H1 (cell line): ENCODE measurements around the gene PSME3. TPM values are rescaled to one million over a fixed set of nuclear protein-coding genes. Genes with fewer than 3 reads are reported as not detected.

Experiments
- CTCF ChIA-PET: fragments of 300-600 bp; sonication (Branson Sonifier 250); formaldehyde crosslinking; loops from one replicate; lab custom pipeline; 2021; ENCODE audit not compliant: partially characterized antibody; lab: Charles Lee
- POLR2A ChIA-PET: fragments of 300-600 bp; sonication (Branson Sonifier 250); formaldehyde crosslinking; loops from one replicate; lab custom pipeline; 2021; ENCODE audit warnings: inconsistent platforms; ENCODE audit not compliant: partially characterized antibody; lab: Charles Lee
- DNase-seq, 2 experiments: peaks; one replicate each; pipeline versions ENCODE4 v3.0.0 to v3.0.0-alpha.2; 2010 to 2022; ENCODE audit warnings: low spot score in 2 of 2, low read depth in 1 of 2, mixed read lengths in 1 of 2
- FAIRE-seq: peaks from 2 replicates; lab custom pipeline; 2011; peaks lifted over from hg19 to GRCh38; lab: Jason Lieb, UNC
- H2AFZ ChIP-seq: 2 replicates; pipeline ENCODE4 v1.8.1; 2012; ENCODE audit warnings: low read length, inconsistent platforms
- H2AK5ac ChIP-seq: 2 replicates; pipeline ENCODE4 v1.6.1; 2013; ENCODE audit warnings: low read depth, low read length
- H2BK120ac ChIP-seq: replicated peaks from 2 replicates; pipeline ENCODE3; 2013; ENCODE audit warnings: low read depth, low read length, inconsistent platforms
- H2BK12ac ChIP-seq: 2 replicates; pipeline ENCODE4 v1.6.1; 2013; ENCODE audit warnings: low read depth, low read length
- H2BK15ac ChIP-seq: 2 replicates; pipeline ENCODE4 v1.6.1; 2013; ENCODE audit warnings: low read length
- H2BK20ac ChIP-seq: 2 replicates; pipeline ENCODE4 v1.6.1; 2013; ENCODE audit warnings: low read length
- H2BK5ac ChIP-seq: 2 replicates; pipeline ENCODE4 v1.6.1; 2013; ENCODE audit warnings: low read depth, low read length
- H3K14ac ChIP-seq: 2 replicates; pipeline ENCODE4 v1.6.1; 2013; ENCODE audit warnings: inconsistent platforms; ENCODE audit not compliant: insufficient read length
- H3K18ac ChIP-seq: 2 replicates; pipeline ENCODE4 v1.6.1; 2013; ENCODE audit warnings: low read length; ENCODE audit errors: extremely low read depth
- H3K23ac ChIP-seq: 2 replicates; pipeline ENCODE4 v1.6.1; 2013; ENCODE audit warnings: inconsistent platforms; ENCODE audit not compliant: insufficient read length
- H3K23me2 ChIP-seq: 2 replicates; pipeline ENCODE4 v1.6.1; 2013; ENCODE audit warnings: low read depth, low read length
- H3K27ac ChIP-seq: 2 replicates; pipeline ENCODE4 v1.6.1; 2011; ENCODE audit warnings: low read depth, low read length, inconsistent platforms
- H3K27me3 ChIP-seq, 4 experiments: replicated peaks in 1 of 4; 1 replicate in 1 of 4; 2 replicates in 3 of 4; pipeline versions ENCODE4 v1.6.1 to v1.8.1; 2011 to 2013; ENCODE audit warnings: low read length in 3 of 4, mild to moderate bottlenecking in 3 of 4, inconsistent platforms in 2 of 4, mixed read lengths in 2 of 4, moderate library complexity in 1 of 4; ENCODE audit not compliant: control insufficient read depth in 3 of 4, insufficient read depth in 3 of 4; ENCODE audit errors: extremely low read depth in 1 of 4
- H3K36me3 ChIP-seq, 4 experiments: 2 replicates each; pipeline versions ENCODE4 v1.6.1 to v1.8.1; 2011 to 2013; ENCODE audit warnings: mild to moderate bottlenecking in 4 of 4, low read length in 3 of 4, moderate library complexity in 2 of 4, control low read depth in 1 of 4, inconsistent platforms in 1 of 4; ENCODE audit not compliant: insufficient read depth in 4 of 4, control insufficient read depth in 2 of 4
- H3K4ac ChIP-seq: replicated peaks from 2 replicates; pipeline ENCODE3; 2013; ENCODE audit warnings: low read length, low read depth, mixed read lengths, inconsistent platforms; ENCODE audit not compliant: insufficient read length
- H3K4me1 ChIP-seq, 4 experiments: replicated peaks in 1 of 4; 1 replicate in 1 of 4; 2 replicates in 3 of 4; pipeline versions ENCODE4 v1.6.1 to v1.8.1; 2011 to 2013; ENCODE audit warnings: low read length in 3 of 4, inconsistent platforms in 2 of 4, mixed read lengths in 1 of 4; ENCODE audit not compliant: insufficient read depth in 4 of 4, control insufficient read depth in 3 of 4
- H3K4me2 ChIP-seq, 2 experiments: 2 replicates each; pipeline versions ENCODE4 v1.6.1 to v1.8.1; 2011 to 2013; ENCODE audit warnings: low read depth in 2 of 2, low read length in 2 of 2, control low read depth in 1 of 2, inconsistent platforms in 1 of 2, mild to moderate bottlenecking in 1 of 2; ENCODE audit not compliant: insufficient read depth in 1 of 2
- H3K4me3 ChIP-seq, 4 experiments: fragments of 200-600, 300-600 bp in 1 of 4; sonication (generic), shearing (Covaris generic), sonication (Bioruptor Twin) in 1 of 4; 2 replicates each; pipeline versions ENCODE4 v1.5.1 to v1.8.1; 2011 to 2016; ENCODE audit warnings: low read length in 4 of 4, low read depth in 3 of 4, control low read depth in 2 of 4, inconsistent platforms in 2 of 4, mild to moderate bottlenecking in 2 of 4, mixed read lengths in 1 of 4, moderate library complexity in 1 of 4; ENCODE audit not compliant: insufficient read depth in 2 of 4; ENCODE audit errors: extremely low read depth in 1 of 4
- H3K56ac ChIP-seq: replicated peaks from 2 replicates; pipeline ENCODE3; 2013; ENCODE audit warnings: low read depth, mild to moderate bottlenecking, mixed read lengths, low read length, inconsistent platforms; ENCODE audit not compliant: insufficient read length
- H3K79me1 ChIP-seq: 2 replicates; pipeline ENCODE4 v1.6.1; 2013; ENCODE audit warnings: low read depth, low read length, control low read depth
- H3K79me2 ChIP-seq, 2 experiments: 2 replicates each; pipeline versions ENCODE4 v1.6.1 to v1.8.1; 2012 to 2013; ENCODE audit warnings: low read length in 2 of 2, mild to moderate bottlenecking in 2 of 2, inconsistent platforms in 1 of 2; ENCODE audit not compliant: insufficient read depth in 2 of 2, control insufficient read depth in 1 of 2
- H3K9ac ChIP-seq, 4 experiments: replicated peaks in 1 of 4; 1 replicate in 1 of 4; 2 replicates in 3 of 4; pipeline versions ENCODE4 v1.6.1 to v1.8.1; 2011 to 2013; ENCODE audit warnings: low read depth in 3 of 4, low read length in 3 of 4, control low read depth in 2 of 4, mild to moderate bottlenecking in 2 of 4, moderate library complexity in 2 of 4, inconsistent platforms in 1 of 4; ENCODE audit errors: extremely low read depth in 1 of 4
- H3K9me3 ChIP-seq, 2 experiments: 2 replicates each; pipeline versions ENCODE4 v1.6.1 to v1.8.1; 2012 to 2013; ENCODE audit warnings: mild to moderate bottlenecking in 2 of 2, moderate library complexity in 2 of 2, control low read depth in 1 of 2, inconsistent platforms in 1 of 2, low read depth in 1 of 2, low read length in 1 of 2, mixed read lengths in 1 of 2; ENCODE audit not compliant: insufficient read depth in 2 of 2
- H4K20me1 ChIP-seq, 2 experiments: replicated peaks in 1 of 2; 2 replicates each; pipeline versions ENCODE3 to v1.8.1; 2011 to 2013; ENCODE audit warnings: inconsistent platforms in 2 of 2, low read length in 2 of 2, mild to moderate bottlenecking in 1 of 2; ENCODE audit not compliant: insufficient read depth in 2 of 2, control insufficient read depth in 1 of 2
- H4K5ac ChIP-seq: 2 replicates; pipeline ENCODE4 v1.6.1; 2013; ENCODE audit warnings: low read length, low read depth, mixed read lengths, inconsistent platforms; ENCODE audit not compliant: insufficient read length
- H4K8ac ChIP-seq: 2 replicates; pipeline ENCODE4 v1.8.0; 2013; ENCODE audit warnings: mild to moderate bottlenecking, moderate library complexity, low read length, inconsistent platforms; ENCODE audit not compliant: insufficient read depth; ENCODE audit errors: extremely low read depth
- H4K91ac ChIP-seq: replicated peaks from 2 replicates; pipeline ENCODE3; 2013; ENCODE audit warnings: low read length, mixed read lengths, inconsistent platforms; ENCODE audit not compliant: insufficient read length
- CHD2 ChIP-seq: IDR thresholded peaks from 2 replicates; pipeline ENCODE4 v1.6.1; 2012; ENCODE audit warnings: low read length, improper control_type of control experiment
- EP300 ChIP-seq, 2 experiments: IDR thresholded peaks; 1 replicate in 1 of 2; 2 replicates in 1 of 2; pipeline ENCODE4 v1.6.1; 2011 to 2012; ENCODE audit warnings: low read depth in 2 of 2, low read length in 2 of 2, mild to moderate bottlenecking in 2 of 2, borderline replicate concordance in 1 of 2, inconsistent platforms in 1 of 2, moderate library complexity in 1 of 2
- HDAC6 ChIP-seq: IDR thresholded peaks from one replicate; pipeline ENCODE4 v1.7.1; 2012; ENCODE audit warnings: low read depth, mild to moderate bottlenecking, inconsistent platforms, low read length, moderate library complexity
- JUN ChIP-seq: IDR thresholded peaks from 2 replicates; pipeline ENCODE4 v1.6.1; 2011; ENCODE audit warnings: low read depth, mild to moderate bottlenecking, improper control_type of control experiment, low read length
- JUND ChIP-seq: IDR thresholded peaks from 2 replicates; pipeline ENCODE4 v1.6.1; 2011; ENCODE audit warnings: mild to moderate bottlenecking, improper control_type of control experiment, low read length
- NANOG ChIP-seq: IDR thresholded peaks from 2 replicates; pipeline ENCODE4 v1.6.1; 2011; ENCODE audit warnings: low read length, low read depth, mild to moderate bottlenecking, inconsistent platforms; ENCODE audit not compliant: insufficient read depth, poor library complexity, severe bottlenecking
- NRF1 ChIP-seq: IDR thresholded peaks from 2 replicates; pipeline ENCODE4 v1.6.1; 2011; ENCODE audit warnings: mild to moderate bottlenecking, low read depth, low read length, improper control_type of control experiment
- SAP30 ChIP-seq: fragments of 300-600 bp; sonication (generic); IDR thresholded peaks from 2 replicates; pipeline ENCODE4 v1.7.1; 2012; ENCODE audit warnings: low read length, moderate library complexity, mild to moderate bottlenecking, inconsistent platforms; ENCODE audit not compliant: insufficient read depth, insufficient replicate concordance
- SIN3A ChIP-seq, 2 experiments: IDR thresholded peaks in 1 of 2; conservative IDR thresholded peaks in 1 of 2; 2 replicates each; pipeline ENCODE4 v1.6.1; 2011 to 2012; ENCODE audit warnings: low read length in 2 of 2, improper control_type of control experiment in 1 of 2, low read depth in 1 of 2, mild to moderate bottlenecking in 1 of 2
- TBP ChIP-seq: IDR thresholded peaks from 2 replicates; pipeline ENCODE4 v1.6.1; 2011; ENCODE audit warnings: low read depth, low read length, improper control_type of control experiment
- WGBS, 2 experiments: shearing (Covaris generic) in 1 of 2; methylation state at CpG; one replicate each; pipeline versions ENCODE4 v1.1.6 to v1.1.7; 2013 to 2015; ENCODE audit warnings: low lambda C conversion rate in 2 of 2, mixed read lengths in 2 of 2, inconsistent platforms in 1 of 2, low coverage in 1 of 2, missing lambda C conversion rate in 1 of 2; ENCODE audit not compliant: insufficient replicate concordance in 2 of 2, insufficient coverage in 1 of 2, insufficient read length in 1 of 2; ENCODE audit errors: extremely low coverage in 1 of 2, missing lambda C conversion rate in 1 of 2; 5-methylcytosine and 5-hydroxymethylcytosine counted together
- polyA plus RNA-seq, 7 experiments: library from polyadenylated mRNA; depleted of rRNA in 3 of 7; stranded (reverse) in 5 of 7; unstranded in 2 of 7; fragments of >200 nt in 5 of 7; fragments of 200-250 nt in 2 of 7; gene quantifications; 1 replicate in 5 of 7; 2 replicates in 1 of 7; 4 replicates in 1 of 7; pipeline versions ENCODE4 v1.2.1 to v1.2.3, GENCODE V29; 2011 to 2013; ENCODE audit warnings: missing spikeins in 2 of 7, mixed read lengths in 2 of 7
- total RNA-seq: library from RNA; stranded (reverse); fragmentation: NEBNext Ultra II Directional; extraction: Animal tissue kit (Norgen Biotek cat#: 25700); gene quantifications from 2 replicates; pipeline ENCODE4 v1.2.1, GENCODE V29; 2021
- TF ChIP-seq, protein P1 (sequence below): IDR thresholded peaks from 2 replicates; pipeline ENCODE4 v1.6.1; 2011; ENCODE audit warnings: low read length, improper control_type of control experiment

Gene PSME3
- total and polyA plus RNA-seq, 2 of the 8 experiments (the other 6 are each of a cell fraction or from before 2014, with no cell fraction given) = 149 to 224 TPM

GRCh38 chr17:42841975-42842685, 8.9 kb downstream of the PSME3 start:
- no peak overlapping the region for H3K4ac ChIP-seq
- H3K14ac ChIP-seq = no peak overlapping the region
- ChIA-PET POLR2A (interaction anchor here (0.6 to 10.4 kb wide), 12 partner anchors 6 to 155 kb away, joined by 3 to 111 read pairs (median 4); partner anchors contain the start of genes AOC3, CNTD1, COA3 and PSME3), CTCF (interaction anchor here (0.6 to 8.9 kb wide), 21 partner anchors 9 to 157 kb away, joined by 3 to 141 read pairs (median 6); partner anchors contain the start of genes AOC3, BECN1, PSME3 and RPL27)
- no peak for FAIRE-seq
- peaks cover 36 to 84% (median 63%) of the 10 kb centered on the region in 4 experiments for H3K36me3 ChIP-seq
- WGBS, 2 experiments = 93% methylated on average over 11 of the region's 11 CpGs; no CpG with 5 or more reads in 1 of the 2 experiments
- no peak overlapping the region for H3K27ac ChIP-seq
- H2BK5ac ChIP-seq = no peak overlapping the region
- H2BK120ac ChIP-seq = no peak overlapping the region
- DNase-seq = no peak
- no peak overlapping the region for H4K5ac ChIP-seq
- H3K18ac ChIP-seq = no peak overlapping the region
- peaks cover 11 to 17% of the 10 kb centered on the region in 2 experiments for H4K20me1 ChIP-seq
- no peaks in the 10 kb centered on the region for H3K27me3 ChIP-seq
- H3K9ac ChIP-seq = no peak overlapping the region
- no peak overlapping the region for H3K4me3 ChIP-seq
- H3K79me1 ChIP-seq = no peaks in the 10 kb centered on the region
- no peak overlapping the region for H2AK5ac ChIP-seq
- H3K4me2 ChIP-seq = no peak overlapping the region
- H2BK20ac ChIP-seq = no peak overlapping the region
- H3K56ac ChIP-seq = no peak overlapping the region
- no peaks in the 10 kb centered on the region for H3K4me1 ChIP-seq
- no peak overlapping the region for H4K8ac ChIP-seq
- no peak overlapping the region for H4K91ac ChIP-seq
- no peak overlapping the region for H2BK15ac ChIP-seq
- H3K23me2 ChIP-seq = no peaks in the 10 kb centered on the region
- no peak overlapping the region for H3K23ac ChIP-seq
- no peaks in the 10 kb centered on the region for H3K9me3 ChIP-seq
- no peak overlapping the region for H2BK12ac ChIP-seq
- H3K79me2 ChIP-seq = no peaks in the 10 kb centered on the region
- H2AFZ ChIP-seq = no peak overlapping the region
- TF ChIP-seq SAP30 (no peak), JUN (no peak), JUND (no peak), SIN3A (conservative IDR thresholded peaks at IDR 0.05 in 1 of 2, IDR thresholded peaks at IDR 0.05 in 1 of 2; ENCODE audit: low read depth in 1 of 2, low read length in 2 of 2) (no peak), NRF1 (no peak), NANOG (no peak), TBP (no peak), EP300 (IDR thresholded peaks at IDR 0.05; ENCODE audit: borderline replicate concordance in 1 of 2, low read depth in 2 of 2, low read length in 2 of 2) (no peak), CHD2 (no peak), HDAC6 (no peak)
- TF ChIP-seq, protein P1, sequence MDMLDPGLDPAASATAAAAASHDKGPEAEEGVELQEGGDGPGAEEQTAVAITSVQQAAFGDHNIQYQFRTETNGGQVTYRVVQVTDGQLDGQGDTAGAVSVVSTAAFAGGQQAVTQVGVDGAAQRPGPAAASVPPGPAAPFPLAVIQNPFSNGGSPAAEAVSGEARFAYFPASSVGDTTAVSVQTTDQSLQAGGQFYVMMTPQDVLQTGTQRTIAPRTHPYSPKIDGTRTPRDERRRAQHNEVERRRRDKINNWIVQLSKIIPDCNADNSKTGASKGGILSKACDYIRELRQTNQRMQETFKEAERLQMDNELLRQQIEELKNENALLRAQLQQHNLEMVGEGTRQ = no peak
